ENCODE measurements around the gene ELAC1. TPM values are rescaled to one million over a fixed set of nuclear protein-coding genes. Genes with fewer than 3 reads are reported as not detected.

The ELAC1 gene
- total RNA-seq, 1 donor from 2014 or later = 6.5 TPM

GRCh38 chr18:51017140-51017879 lies 49.5 kb downstream of the ELAC1 start:
- no peak for DNase-seq (ENCODE audit: low read depth, low spot score)

GRCh38 chr18:51020536-51020935 lies 52.7 kb downstream of the ELAC1 start:
- DNase-seq (ENCODE audit: low read depth, low spot score) = no peak

GRCh38 chr18:51021226-51021965 lies 53.6 kb downstream of the ELAC1 start:
- no peak for DNase-seq (ENCODE audit: low read depth, low spot score)

GRCh38 chr18:51025512-51025911 lies 57.7 kb downstream of the ELAC1 start:
- no peak for DNase-seq (ENCODE audit: low read depth, low spot score)

GRCh38 chr18:51028201-51028805 lies 60.5 kb downstream of the ELAC1 start:
- no peak for DNase-seq (ENCODE audit: low read depth, low spot score)

- DNase-seq (ENCODE audit: low read depth, low spot score) = no peak
Measured at GRCh38 chr18:51029378-51029693, 61.5 kb downstream of the ELAC1 start.

- peak; percentile 84 for DNase-seq (ENCODE audit: low read depth, low spot score)
Measured at GRCh38 chr18:51029694-51030536, 62.1 kb downstream of the ELAC1 start, which contains the start of gene SMAD4. TSS of gene SMAD4 (plus strand) at chr18:51030213. CDS start at chr18:51047047, 16,834 bp downstream.

- DNase-seq (ENCODE audit: low read depth, low spot score) = no peak
Measured at GRCh38 chr18:51030537-51031258, 62.9 kb downstream of the ELAC1 start.

- no peak for DNase-seq (ENCODE audit: low read depth, low spot score)
Measured at GRCh38 chr18:51032193-51032592, 64.4 kb downstream of the ELAC1 start.

- no peak for DNase-seq (ENCODE audit: low read depth, low spot score)
Measured at GRCh38 chr18:51037230-51037629, 69.4 kb downstream of the ELAC1 start.

Other genes with a start within 250 kb of the ELAC1 start
- not detected in 2 replicates for gene MRO, start 148.0 kb upstream of the ELAC1 start, total RNA-seq
- 62.6 and 68.5 TPM in 2 replicates for gene ME2, start 88.9 kb upstream of the ELAC1 start, total RNA-seq
- 80.6 and 123 TPM in 2 replicates for gene SMAD4, start 62.2 kb downstream of the ELAC1 start, total RNA-seq
- gene MEX3C, start 229.6 kb downstream of the ELAC1 start, total RNA-seq = 39.5 and 40.8 TPM in 2 replicates